ENCODE data around the gene GATA3. TPM values are rescaled to one million over a fixed set of nuclear protein-coding genes. Genes with fewer than 3 reads are reported as not detected.

GATA3 gene
- total and polyA plus RNA-seq, 2 of the 8 experiments (the other 6 are each of a cell fraction or from before 2014, with no cell fraction given), result 0.02 to 0.43 TPM

- Histone ChIP-seq H3K4ac (replicated peaks; ENCODE audit: insufficient read length, low read depth, low read length) (no peak overlapping the region), H3K14ac (ENCODE audit: insufficient read length) (no peak overlapping the region), H3K27me3 (replicated peaks in 1 of 4; ENCODE audit: control insufficient read depth in 3 of 4, extremely low read depth in 1 of 4, insufficient read depth in 3 of 4, low read length in 3 of 4) (peaks cover 0 to 6% (median 2%) of the 10 kb centered on the region in 4 experiments; a peak in 4 of 7 replicates), H2AK5ac (ENCODE audit: low read depth, low read length) (no peak overlapping the region), H3K23me2 (ENCODE audit: low read depth, low read length) (no peaks in the 10 kb centered on the region), H3K18ac (ENCODE audit: extremely low read depth, low read length) (no peak overlapping the region), H2BK20ac (ENCODE audit: low read length) (no peak overlapping the region), H2BK12ac (ENCODE audit: low read depth, low read length) (no peak overlapping the region), H3K4me1 (replicated peaks in 1 of 4; ENCODE audit: control insufficient read depth in 3 of 4, insufficient read depth in 4 of 4, low read length in 3 of 4) (no peaks in the 10 kb centered on the region), H3K79me1 (ENCODE audit: low read depth, low read length) (no peaks in the 10 kb centered on the region), H2AFZ (ENCODE audit: low read length) (0 out of 2 replicates have a peak overlapping the region, but pooled peaks have one; percentile 4), H4K5ac (ENCODE audit: insufficient read length, low read depth, low read length) (no peak overlapping the region), H4K91ac (replicated peaks; ENCODE audit: insufficient read length, low read length) (no peak overlapping the region), H2BK15ac (ENCODE audit: low read length) (no peak overlapping the region), H2BK120ac (replicated peaks; ENCODE audit: low read depth, low read length) (no peak overlapping the region), H3K9ac (replicated peaks in 1 of 4; ENCODE audit: extremely low read depth in 1 of 4, low read depth in 3 of 4, low read length in 3 of 4) (no peak overlapping the region), H2BK5ac (ENCODE audit: low read depth, low read length) (no peak overlapping the region), H3K4me2 (ENCODE audit: insufficient read depth in 1 of 2, low read depth in 2 of 2, low read length in 2 of 2) (no peak overlapping the region), H3K79me2 (ENCODE audit: control insufficient read depth in 1 of 2, insufficient read depth in 2 of 2, low read length in 2 of 2) (no peaks in the 10 kb centered on the region), H3K27ac (ENCODE audit: low read depth, low read length) (no peak overlapping the region), H3K9me3 (ENCODE audit: insufficient read depth in 2 of 2, low read depth in 1 of 2, low read length in 1 of 2) (no peaks in the 10 kb centered on the region), H3K23ac (ENCODE audit: insufficient read length) (no peak overlapping the region), H3K36me3 (ENCODE audit: control insufficient read depth in 2 of 4, insufficient read depth in 4 of 4, low read length in 3 of 4) (no peaks in the 10 kb centered on the region), H3K4me3 (ENCODE audit: extremely low read depth in 1 of 4, insufficient read depth in 2 of 4, low read depth in 3 of 4, low read length in 4 of 4) (no peak overlapping the region), H3K56ac (replicated peaks; ENCODE audit: insufficient read length, low read depth, low read length) (no peak overlapping the region), H4K8ac (ENCODE audit: extremely low read depth, insufficient read depth, low read length) (no peak overlapping the region), H4K20me1 (replicated peaks in 1 of 2; ENCODE audit: control insufficient read depth in 1 of 2, insufficient read depth in 2 of 2, low read length in 2 of 2) (no peaks in the 10 kb centered on the region)
- FAIRE-seq (no peak), DNase-seq (ENCODE audit: low read depth in 1 of 2, low spot score in 2 of 2) (no peak)
- 81% methylated on average over 17 of the region's 17 CpGs; no CpG with 5 or more reads in 1 of the 2 experiments for WGBS, 2 experiments (ENCODE audit: extremely low coverage in 1 of 2, insufficient coverage in 1 of 2, insufficient read length in 1 of 2, insufficient replicate concordance in 2 of 2, low coverage in 1 of 2, low lambda C conversion rate in 2 of 2, missing lambda C conversion rate in 1 of 2)
- CTCF ChIA-PET (ENCODE audit: partially characterized antibody), result interaction anchor here (0.9 to 1.1 kb wide), 3 partner anchors 55 to 1276 kb away, joined by 3 to 4 read pairs (median 3); no protein-coding TSS in a partner anchor
- POLR2A ChIA-PET (ENCODE audit: partially characterized antibody), result no interaction called here
- no peak for TF ChIP-seq TEAD4 (IDR thresholded peaks at IDR 0.05; ENCODE audit: low read depth, low read length)
- no peak for TF ChIP-seq CBX8 (IDR thresholded peaks at IDR 0.05; ENCODE audit: borderline replicate concordance, low read depth, low read length)
- 0 out of 4 replicates have a peak, but pooled peaks of 1 of the 2 experiments have one; percentile 5 for TF ChIP-seq RAD21 (IDR thresholded peaks at IDR 0.05 in 1 of 2, conservative IDR thresholded peaks at IDR 0.05 in 1 of 2; ENCODE audit: low read depth in 2 of 2, low read length in 2 of 2)
Observed at GRCh38 chr10:8026349-8027259, 27.9 kb upstream of the GATA3 start.

All from H1 (cell line).